Measurements from ENCODE around the gene LCN15. TPM values are rescaled to one million over a fixed set of nuclear protein-coding genes. Genes with fewer than 3 reads are reported as not detected.
A peak's percentile ranks its signal among the peaks of the same experiment; 100 is the strongest.

The LCN15 gene
- total and polyA plus RNA-seq, 2 of the 4 experiments (the other 2 are of a cell fraction) = not detected

DNA sequence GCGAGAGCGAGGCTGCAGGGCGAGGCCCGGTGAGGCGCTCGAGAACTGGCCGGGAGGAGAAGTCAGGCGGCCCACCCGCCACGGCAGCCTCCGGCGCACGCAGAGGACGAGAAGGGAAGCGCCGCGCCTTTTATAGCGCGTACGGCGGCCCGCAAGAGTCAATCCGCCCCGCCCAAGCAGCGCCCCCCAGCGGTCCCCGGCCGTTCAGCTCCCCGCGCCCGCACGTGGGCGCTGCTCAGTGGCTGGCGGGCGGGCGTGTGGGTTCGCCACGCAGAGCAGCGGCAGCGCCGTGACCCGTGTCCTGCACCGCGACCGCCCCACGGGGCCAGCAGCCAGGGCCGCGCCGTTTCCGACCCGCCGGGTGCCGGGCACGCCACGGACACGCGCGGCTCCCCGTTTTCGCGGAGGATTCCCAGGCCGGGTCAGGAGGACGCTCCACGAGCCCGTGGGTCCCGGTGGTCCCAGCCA is 36.2 kb downstream of the LCN15 start (continued):
- peak; percentile 80 for TF ChIP-seq USF2 (IDR thresholded peaks at IDR 0.05; ENCODE audit: low read depth, low read length)

- H2BK120ac ChIP-seq (ENCODE audit: low read depth, low read length) = no peak overlapping the region
- H2AK9ac ChIP-seq (replicated peaks; ENCODE audit: low read depth, low read length, poor library complexity) = peak overlapping the region; percentile 89
- H3K4me2 ChIP-seq (ENCODE audit: low read depth, low read length) = peak overlapping the region; percentile 93
- peak overlapping the region; percentile 98 for H3K4me3 ChIP-seq (ENCODE audit: insufficient read depth, low read depth, low read length)
- no peak overlapping the region for H4K5ac ChIP-seq (ENCODE audit: low read depth, low read length)
- in situ Hi-C loops (cut with MboI; ENCODE audit: low sequenced_read_pairs) (no loop called here), intact Hi-C loops (cut with micrococcal nuclease) (loop anchor here (1.0 kb wide), 1 partner anchor 30 kb away; no protein-coding TSS in a partner anchor), dilution Hi-C loops (cut with HindIII; ENCODE audit: low sequenced_read_pairs, unreplicated experiment) (no loop called here)
- DNase-seq (peak; percentile 31), ATAC-seq (ENCODE audit: low read depth) (no peak)
- H3K4me1 ChIP-seq (ENCODE audit: control insufficient read depth, insufficient read depth, low read length) = peaks cover 15% of the 10 kb centered on the region
- BruUV-seq (replicated peaks) = no TSS peak
- H2BK20ac ChIP-seq (ENCODE audit: low read depth, low read length) = no peak overlapping the region
- peak overlapping the region; percentile 95 for H3K14ac ChIP-seq (replicated peaks; ENCODE audit: low read depth, low read length)
- H3K9me1 ChIP-seq (ENCODE audit: insufficient read depth, low read length) = peaks cover 15% of the 10 kb centered on the region
- H3K9me3 ChIP-seq (ENCODE audit: control insufficient read depth, insufficient read depth, low read length) = no peaks in the 10 kb centered on the region
- H3K56ac ChIP-seq (ENCODE audit: extremely low read depth, insufficient read depth, low read length) = no peak overlapping the region
- peak overlapping the region; percentile 54; the same call in 1 of the 2 replicates for H3K23ac ChIP-seq (ENCODE audit: low read depth, low read length)
- H2AK5ac ChIP-seq (ENCODE audit: low read depth, low read length) = peak overlapping the region; percentile 9; the same call in 1 of the 2 replicates
- H3K27ac ChIP-seq (ENCODE audit: insufficient read depth, low read length) = 0 out of 2 replicates have a peak overlapping the region, but pooled peaks have one; percentile 19
- H2AFZ ChIP-seq (replicated peaks; ENCODE audit: low read length, poor library complexity) = peak overlapping the region; percentile 2
- no peak overlapping the region for H3K4ac ChIP-seq (ENCODE audit: low read depth, low read length)
- no peak overlapping the region for H4K8ac ChIP-seq (ENCODE audit: low read depth in 2 of 2, low read length in 2 of 2)
- peaks cover 43% of the 10 kb centered on the region for H3K36me3 ChIP-seq (ENCODE audit: control insufficient read depth, insufficient read depth, low read length)
- H2BK5ac ChIP-seq (ENCODE audit: low read depth, low read length, poor library complexity, severe bottlenecking) = no peak overlapping the region
- peak overlapping the region; percentile 90; the same call in 1 of the 2 replicates for H3K9ac ChIP-seq (ENCODE audit: low read depth, low read length)
- CTCF ChIA-PET = interaction anchor here (1.0 kb wide), 1 partner anchor 13 kb away, joined by 3 read pairs; no protein-coding TSS in a partner anchor
- H3K18ac ChIP-seq (ENCODE audit: low read depth, low read length) = no peak overlapping the region
- H2BK15ac ChIP-seq (ENCODE audit: low read depth, low read length) = no peak overlapping the region
- TF ChIP-seq USF2 (IDR thresholded peaks at IDR 0.05; ENCODE audit: low read depth, low read length) (no peak), POLR2A (IDR thresholded peaks at IDR 0.05; ENCODE audit: low read depth, low read length) (no peak), CTCF (conservative IDR thresholded peaks at IDR 0.05; ENCODE audit: low read depth, low read length) (peak; percentile 36), CEBPB (IDR thresholded peaks at IDR 0.05; ENCODE audit: low read depth, low read length) (no peak), BHLHE40 (IDR thresholded peaks at IDR 0.05; ENCODE audit: low read depth, low read length) (peak; percentile 43; the same call in 1 of the 2 replicates), MAZ (IDR thresholded peaks at IDR 0.05; ENCODE audit: borderline replicate concordance, low read depth, low read length) (no peak)
- TF ChIP-seq, protein P1, sequence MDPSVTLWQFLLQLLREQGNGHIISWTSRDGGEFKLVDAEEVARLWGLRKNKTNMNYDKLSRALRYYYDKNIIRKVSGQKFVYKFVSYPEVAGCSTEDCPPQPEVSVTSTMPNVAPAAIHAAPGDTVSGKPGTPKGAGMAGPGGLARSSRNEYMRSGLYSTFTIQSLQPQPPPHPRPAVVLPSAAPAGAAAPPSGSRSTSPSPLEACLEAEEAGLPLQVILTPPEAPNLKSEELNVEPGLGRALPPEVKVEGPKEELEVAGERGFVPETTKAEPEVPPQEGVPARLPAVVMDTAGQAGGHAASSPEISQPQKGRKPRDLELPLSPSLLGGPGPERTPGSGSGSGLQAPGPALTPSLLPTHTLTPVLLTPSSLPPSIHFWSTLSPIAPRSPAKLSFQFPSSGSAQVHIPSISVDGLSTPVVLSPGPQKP (IDR thresholded peaks at IDR 0.05; ENCODE audit: borderline replicate concordance, low read depth, low read length) = no peak
- no peak overlapping the region for H4K91ac ChIP-seq (ENCODE audit: insufficient read depth, low read depth, low read length)
- H3K27me3 ChIP-seq (ENCODE audit: control insufficient read depth, insufficient read depth, low read length) = no peaks in the 10 kb centered on the region
- POLR2A ChIA-PET (ENCODE audit: unreplicated experiment) = no interaction called here
- 10% methylated on average over 2 of the region's 18 CpGs; no CpG with 5 or more reads in 1 of the 2 experiments for WGBS, 2 experiments (ENCODE audit: extremely low coverage in 2 of 2, insufficient read length in 1 of 2)
- peaks cover 62% of the 10 kb centered on the region for H4K20me1 ChIP-seq (ENCODE audit: insufficient read depth, low read length)
- H3K79me1 ChIP-seq (ENCODE audit: low read depth in 1 of 2, low read length in 2 of 2) = peaks cover 22 to 81% of the 10 kb centered on the region in 2 experiments
These were observed 37.6 kb downstream of the LCN15 start for GRCh38 chr9:136726631-136727191.

Measured in IMR-90 (cell line).